ENCODE measurements around the gene LAMA3.

LAMA3 gene

GRCh38 chr18:23689031-23689615 is at the start of gene LAMA3:
Gene LAMA3 (plus strand): TSS chr18:23689453. CDS start chr18:23689684, 231 bp downstream.
- no peaks in the 10 kb centered on the region for H3K9me3 ChIP-seq (ENCODE audit: control insufficient read depth in 1 of 2, low read length in 2 of 2)
- no peak within 1 kb of the TSS for H3K27ac ChIP-seq (ENCODE audit: low read depth, low read length)
- peaks cover 7 to 8% of the 10 kb centered on the region in 2 donors for H3K27me3 ChIP-seq (ENCODE audit: control insufficient read depth in 1 of 2, insufficient read depth in 2 of 2, low read length in 2 of 2)
- peaks cover 6 to 7% of the 10 kb centered on the region in 2 donors for H3K4me1 ChIP-seq (ENCODE audit: control insufficient read depth in 1 of 2, insufficient read depth in 2 of 2, low read length in 2 of 2)
- H3K4me3 ChIP-seq (ENCODE audit: low read depth in 1 of 2, low read length in 2 of 2): peak within 1 kb of the TSS; percentile 53 to 63
- H3K9ac ChIP-seq (ENCODE audit: low read depth in 1 of 2, low read length in 2 of 2): peak within 1 kb of the TSS; percentile 10 to 54
- no peaks in the 10 kb centered on the region for H3K36me3 ChIP-seq (ENCODE audit: control insufficient read depth in 1 of 2, insufficient read depth in 2 of 2, low read length in 2 of 2)

GRCh38 chr18:23640052-23640451 is 49.2 kb upstream of the LAMA3 start:
- H3K27ac ChIP-seq (ENCODE audit: low read depth, low read length): no peak overlapping the region
- H3K27me3 ChIP-seq (ENCODE audit: control insufficient read depth in 1 of 2, insufficient read depth in 2 of 2, low read length in 2 of 2): no peaks in the 10 kb centered on the region
- H3K36me3 ChIP-seq (ENCODE audit: control insufficient read depth in 1 of 2, insufficient read depth in 2 of 2, low read length in 2 of 2): no peaks in the 10 kb centered on the region
- H3K9me3 ChIP-seq (ENCODE audit: control insufficient read depth in 1 of 2, low read length in 2 of 2): no peaks in the 10 kb centered on the region
- no peaks in the 10 kb centered on the region for H3K4me1 ChIP-seq (ENCODE audit: control insufficient read depth in 1 of 2, insufficient read depth in 2 of 2, low read length in 2 of 2)
- H3K4me3 ChIP-seq (ENCODE audit: low read depth in 1 of 2, low read length in 2 of 2): no peak overlapping the region
- H3K9ac ChIP-seq (ENCODE audit: low read depth in 1 of 2, low read length in 2 of 2): no peak overlapping the region

GRCh38 chr18:23641143-23641720 is 48.0 kb upstream of the LAMA3 start:
- Histone ChIP-seq H3K4me1 (ENCODE audit: control insufficient read depth in 1 of 2, insufficient read depth in 2 of 2, low read length in 2 of 2) (no peaks in the 10 kb centered on the region), H3K27ac (ENCODE audit: low read depth, low read length) (no peak overlapping the region), H3K9ac (ENCODE audit: low read depth in 1 of 2, low read length in 2 of 2) (no peak overlapping the region), H3K36me3 (ENCODE audit: control insufficient read depth in 1 of 2, insufficient read depth in 2 of 2, low read length in 2 of 2) (no peaks in the 10 kb centered on the region), H3K27me3 (ENCODE audit: control insufficient read depth in 1 of 2, insufficient read depth in 2 of 2, low read length in 2 of 2) (no peaks in the 10 kb centered on the region), H3K9me3 (ENCODE audit: control insufficient read depth in 1 of 2, low read length in 2 of 2) (no peaks in the 10 kb centered on the region), H3K4me3 (ENCODE audit: low read depth in 1 of 2, low read length in 2 of 2) (no peak overlapping the region)

GRCh38 chr18:23641937-23642666 is 47.2 kb upstream of the LAMA3 start:
- H3K36me3 ChIP-seq (ENCODE audit: control insufficient read depth in 1 of 2, insufficient read depth in 2 of 2, low read length in 2 of 2): no peaks in the 10 kb centered on the region
- no peak overlapping the region for H3K4me3 ChIP-seq (ENCODE audit: low read depth in 1 of 2, low read length in 2 of 2)
- H3K9ac ChIP-seq (ENCODE audit: low read depth in 1 of 2, low read length in 2 of 2): no peak overlapping the region
- no peak overlapping the region for H3K27ac ChIP-seq (ENCODE audit: low read depth, low read length)
- H3K27me3 ChIP-seq (ENCODE audit: control insufficient read depth in 1 of 2, insufficient read depth in 2 of 2, low read length in 2 of 2): no peaks in the 10 kb centered on the region
- H3K9me3 ChIP-seq (ENCODE audit: control insufficient read depth in 1 of 2, low read length in 2 of 2): no peaks in the 10 kb centered on the region
- no peaks in the 10 kb centered on the region for H3K4me1 ChIP-seq (ENCODE audit: control insufficient read depth in 1 of 2, insufficient read depth in 2 of 2, low read length in 2 of 2)

- Histone ChIP-seq H3K36me3 (ENCODE audit: control insufficient read depth in 1 of 2, insufficient read depth in 2 of 2, low read length in 2 of 2) (no peaks in the 10 kb centered on the region), H3K4me1 (ENCODE audit: control insufficient read depth in 1 of 2, insufficient read depth in 2 of 2, low read length in 2 of 2) (no peaks in the 10 kb centered on the region), H3K27ac (ENCODE audit: low read depth, low read length) (no peak overlapping the region)
Measured at GRCh38 chr18:23643815-23644490, 45.3 kb upstream of the LAMA3 start.

GRCh38 chr18:23645568-23646175 is 43.6 kb upstream of the LAMA3 start:
- Histone ChIP-seq H3K4me3 (ENCODE audit: low read depth in 1 of 2, low read length in 2 of 2) (no peak overlapping the region), H3K27me3 (ENCODE audit: control insufficient read depth in 1 of 2, insufficient read depth in 2 of 2, low read length in 2 of 2) (peaks cover 0 to 5% of the 10 kb centered on the region in 2 donors), H3K36me3 (ENCODE audit: control insufficient read depth in 1 of 2, insufficient read depth in 2 of 2, low read length in 2 of 2) (no peaks in the 10 kb centered on the region), H3K9ac (ENCODE audit: low read depth in 1 of 2, low read length in 2 of 2) (no peak overlapping the region), H3K27ac (ENCODE audit: low read depth, low read length) (no peak overlapping the region), H3K4me1 (ENCODE audit: control insufficient read depth in 1 of 2, insufficient read depth in 2 of 2, low read length in 2 of 2) (no peaks in the 10 kb centered on the region), H3K9me3 (ENCODE audit: control insufficient read depth in 1 of 2, low read length in 2 of 2) (no peaks in the 10 kb centered on the region)

More at GRCh38 chr18:23643815-23644490, 45.3 kb upstream of the LAMA3 start:
- Histone ChIP-seq H3K27me3 (ENCODE audit: control insufficient read depth in 1 of 2, insufficient read depth in 2 of 2, low read length in 2 of 2) (peaks cover 0 to 5% of the 10 kb centered on the region in 2 donors), H3K9ac (ENCODE audit: low read depth in 1 of 2, low read length in 2 of 2) (no peak overlapping the region), H3K4me3 (ENCODE audit: low read depth in 1 of 2, low read length in 2 of 2) (no peak overlapping the region), H3K9me3 (ENCODE audit: control insufficient read depth in 1 of 2, low read length in 2 of 2) (no peaks in the 10 kb centered on the region)

- no peaks in the 10 kb centered on the region for H3K9me3 ChIP-seq (ENCODE audit: control insufficient read depth in 1 of 2, low read length in 2 of 2)
- no peaks in the 10 kb centered on the region for H3K4me1 ChIP-seq (ENCODE audit: control insufficient read depth in 1 of 2, insufficient read depth in 2 of 2, low read length in 2 of 2)
- H3K27ac ChIP-seq (ENCODE audit: low read depth, low read length): no peak overlapping the region
- no peaks in the 10 kb centered on the region for H3K36me3 ChIP-seq (ENCODE audit: control insufficient read depth in 1 of 2, insufficient read depth in 2 of 2, low read length in 2 of 2)
- H3K4me3 ChIP-seq (ENCODE audit: low read depth in 1 of 2, low read length in 2 of 2): no peak overlapping the region
- peaks cover 0 to 5% of the 10 kb centered on the region in 2 donors for H3K27me3 ChIP-seq (ENCODE audit: control insufficient read depth in 1 of 2, insufficient read depth in 2 of 2, low read length in 2 of 2)
- H3K9ac ChIP-seq (ENCODE audit: low read depth in 1 of 2, low read length in 2 of 2): no peak overlapping the region
Measured at GRCh38 chr18:23646282-23646681, 43.0 kb upstream of the LAMA3 start.

GRCh38 chr18:23648456-23648855 is 40.8 kb upstream of the LAMA3 start:
- H3K27ac ChIP-seq (ENCODE audit: low read depth, low read length): no peak overlapping the region
- no peaks in the 10 kb centered on the region for H3K36me3 ChIP-seq (ENCODE audit: control insufficient read depth in 1 of 2, insufficient read depth in 2 of 2, low read length in 2 of 2)
- H3K9me3 ChIP-seq (ENCODE audit: control insufficient read depth in 1 of 2, low read length in 2 of 2): no peaks in the 10 kb centered on the region
- H3K9ac ChIP-seq (ENCODE audit: low read depth in 1 of 2, low read length in 2 of 2): no peak overlapping the region
- peaks cover 0 to 5% of the 10 kb centered on the region in 2 donors for H3K27me3 ChIP-seq (ENCODE audit: control insufficient read depth in 1 of 2, insufficient read depth in 2 of 2, low read length in 2 of 2)
- no peak overlapping the region for H3K4me3 ChIP-seq (ENCODE audit: low read depth in 1 of 2, low read length in 2 of 2)
- no peaks in the 10 kb centered on the region for H3K4me1 ChIP-seq (ENCODE audit: control insufficient read depth in 1 of 2, insufficient read depth in 2 of 2, low read length in 2 of 2)

GRCh38 chr18:23648940-23649607 is 40.2 kb upstream of the LAMA3 start:
- no peak overlapping the region for H3K27ac ChIP-seq (ENCODE audit: low read depth, low read length)
- H3K27me3 ChIP-seq (ENCODE audit: control insufficient read depth in 1 of 2, insufficient read depth in 2 of 2, low read length in 2 of 2): peaks cover 0 to 5% of the 10 kb centered on the region in 2 donors
- H3K9ac ChIP-seq (ENCODE audit: low read depth in 1 of 2, low read length in 2 of 2): no peak overlapping the region
- no peak overlapping the region for H3K4me3 ChIP-seq (ENCODE audit: low read depth in 1 of 2, low read length in 2 of 2)
- H3K9me3 ChIP-seq (ENCODE audit: control insufficient read depth in 1 of 2, low read length in 2 of 2): no peaks in the 10 kb centered on the region
- H3K4me1 ChIP-seq (ENCODE audit: control insufficient read depth in 1 of 2, insufficient read depth in 2 of 2, low read length in 2 of 2): no peaks in the 10 kb centered on the region
- H3K36me3 ChIP-seq (ENCODE audit: control insufficient read depth in 1 of 2, insufficient read depth in 2 of 2, low read length in 2 of 2): no peaks in the 10 kb centered on the region

Data from duodenal mucosa (tissue), 2 donors.